Activated CD8-positive, alpha-beta memory T cell treated with anti-CD3 and anti-CD28 coated beads, Interleukin-2, amount 50 U/mL, for 48 hours (primary cell): ENCODE results near the gene LRWD1.
"Not testable (repeated sequence)": the region's sequence is repeated elsewhere in the genome, so short reads cannot be mapped to it uniquely, and the experiment has no call there.

Source experiments
- DNase-seq: peaks from one replicate; pipeline ENCODE4 v3.0.0-alpha.2; 2020

LRWD1 gene

DNA sequence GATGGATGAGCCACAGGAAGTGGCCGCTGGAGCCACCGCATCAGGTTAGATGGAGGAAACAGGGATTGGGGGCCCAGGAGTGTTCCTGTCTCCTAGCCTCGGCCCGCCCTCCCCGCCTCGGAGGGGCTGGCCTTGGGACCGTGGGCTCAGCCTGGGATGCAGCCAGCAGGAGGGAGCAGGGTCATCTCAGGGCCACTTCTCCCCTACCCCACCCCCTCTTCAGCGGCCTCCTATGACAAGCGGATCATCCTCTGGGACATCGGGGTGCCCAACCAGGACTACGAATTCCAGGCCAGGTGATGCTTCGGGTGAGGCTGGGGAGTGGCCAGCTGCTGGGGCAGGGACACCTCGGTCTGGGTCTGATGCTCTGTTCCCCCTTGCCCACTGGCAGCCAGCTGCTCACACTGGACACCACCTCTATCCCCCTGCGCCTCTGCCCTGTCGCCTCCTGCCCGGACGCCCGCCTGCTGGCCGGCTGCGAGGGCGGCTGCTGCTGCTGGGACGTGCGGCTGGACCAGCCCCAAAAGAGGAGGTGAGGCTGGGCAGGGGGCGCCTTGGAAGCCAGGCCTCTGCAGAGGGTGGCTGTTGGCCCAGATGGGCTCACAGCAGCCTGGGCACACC lies 4.7 kb downstream of the LRWD1 start:
- DNase-seq = no peak

DNA sequence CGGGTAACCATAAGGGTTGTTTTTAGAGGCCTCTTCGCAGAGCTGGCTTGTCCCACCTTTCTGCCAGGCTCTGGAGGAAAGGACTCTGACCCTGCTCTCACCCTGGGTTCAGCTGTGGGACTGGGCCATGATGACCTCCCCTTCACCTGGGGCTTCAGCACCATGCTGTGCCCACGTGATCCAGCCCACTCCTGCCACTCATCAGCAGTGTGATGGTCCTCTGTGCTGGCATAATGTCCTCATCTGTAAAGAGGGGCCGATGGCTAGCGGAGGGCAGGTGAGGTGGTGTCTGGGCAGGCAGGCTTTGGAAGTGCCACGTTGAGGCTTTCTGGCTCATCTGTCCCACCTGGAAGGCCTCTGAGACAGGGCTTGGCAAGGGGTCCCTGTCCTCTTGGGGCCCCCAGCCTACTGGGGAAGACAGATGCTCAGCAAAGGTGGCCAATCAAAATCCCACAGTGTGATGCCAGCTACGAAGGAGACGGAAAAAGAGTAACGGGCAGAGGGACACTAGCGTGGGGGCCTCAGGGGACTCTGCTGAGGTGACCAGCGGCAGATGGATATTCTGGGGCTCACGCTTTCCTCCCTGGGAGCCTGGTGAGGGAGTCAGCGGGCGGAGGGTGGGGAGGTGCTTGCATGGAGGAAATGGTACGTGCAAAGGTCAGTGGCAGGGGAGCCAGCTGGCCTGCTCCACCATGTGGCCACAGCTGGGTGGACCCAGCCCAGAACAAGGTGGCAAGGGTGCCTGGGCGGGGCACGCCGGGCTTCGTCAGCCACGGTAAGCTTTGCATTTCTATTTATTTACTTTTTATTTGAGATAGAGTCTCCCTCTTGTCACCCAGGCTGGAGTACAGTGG lies 5.4 kb downstream of the LRWD1 start:
- DNase-seq = no peak

DNA sequence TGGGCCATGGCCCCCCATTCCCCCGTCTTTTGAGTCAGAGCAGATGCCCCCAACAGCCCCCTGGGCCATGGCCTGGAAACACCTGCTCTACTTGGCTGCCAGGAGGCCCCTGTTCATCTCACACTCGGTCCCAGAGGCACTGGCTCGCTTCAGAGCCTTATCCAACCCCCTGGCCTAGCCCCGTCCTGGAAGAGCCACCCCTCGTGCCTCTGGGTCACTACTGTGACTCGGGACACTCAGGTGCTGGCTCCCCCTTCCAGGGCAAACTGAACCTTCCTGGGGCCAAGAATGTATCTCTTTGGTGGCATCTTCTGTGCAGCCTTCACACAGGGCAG lies 7.0 kb downstream of the LRWD1 start:
- DNase-seq = no peak

- no peak for DNase-seq
These were observed 7.6 kb downstream of the LRWD1 start for GRCh38 chr7:102472126-102473041.

DNA sequence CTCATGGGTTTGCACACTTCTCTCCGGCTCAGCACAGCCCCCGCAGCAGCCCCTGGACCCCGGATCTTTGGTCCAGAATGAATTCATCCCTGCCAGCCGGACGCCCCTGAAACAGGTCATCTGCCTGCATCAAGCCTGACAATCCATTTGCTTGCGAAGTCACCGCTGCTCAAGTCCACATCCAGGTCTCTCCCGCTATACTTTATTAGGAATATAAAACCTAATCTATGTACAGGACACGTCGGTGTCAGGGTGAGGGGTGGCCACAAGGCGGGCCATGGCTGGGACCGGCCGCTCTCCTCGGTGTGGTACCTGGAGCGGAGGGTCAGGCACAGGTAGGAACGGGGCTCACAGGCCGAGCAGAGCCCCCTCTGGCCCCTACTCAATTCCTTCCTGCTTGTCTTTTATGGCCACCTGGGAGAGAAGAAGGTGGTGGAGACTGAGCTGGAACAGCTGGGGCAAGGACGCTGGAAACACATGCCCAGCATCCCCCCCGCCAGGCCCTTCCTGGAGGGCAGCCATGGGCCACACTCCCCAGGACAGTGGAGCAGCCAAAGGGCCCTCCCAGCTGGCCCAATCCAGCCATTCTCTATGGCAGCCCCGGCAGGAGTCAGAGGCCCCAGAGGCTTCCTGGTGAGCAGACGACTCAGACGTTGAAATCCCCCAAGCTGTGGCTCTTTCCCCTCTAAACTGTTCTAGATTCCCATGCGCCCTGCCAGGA lies 8.6 kb downstream of the LRWD1 start:
- DNase-seq = peak; percentile 49

DNA sequence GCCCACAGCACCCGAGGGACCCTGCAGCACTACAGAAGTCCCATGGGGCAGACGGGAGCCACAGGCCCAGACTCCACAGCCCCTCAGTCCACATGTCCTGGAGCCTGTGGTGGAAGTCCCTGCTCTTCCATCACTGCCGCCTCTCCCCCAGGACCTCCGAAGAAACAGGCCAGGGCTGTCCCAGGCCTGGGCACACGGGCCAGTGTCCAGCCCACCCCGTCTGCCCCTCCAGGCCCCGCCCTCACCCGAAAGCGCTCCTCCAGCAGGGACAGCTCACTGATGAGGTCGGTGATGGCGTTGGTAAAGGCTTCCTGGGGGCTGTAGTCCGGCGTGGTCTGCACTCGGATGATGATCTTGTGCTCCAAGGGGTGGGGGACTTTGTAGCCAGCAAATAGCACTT lies 9.3 kb downstream of the LRWD1 start:
- DNase-seq = not testable (repeated sequence)

DNA sequence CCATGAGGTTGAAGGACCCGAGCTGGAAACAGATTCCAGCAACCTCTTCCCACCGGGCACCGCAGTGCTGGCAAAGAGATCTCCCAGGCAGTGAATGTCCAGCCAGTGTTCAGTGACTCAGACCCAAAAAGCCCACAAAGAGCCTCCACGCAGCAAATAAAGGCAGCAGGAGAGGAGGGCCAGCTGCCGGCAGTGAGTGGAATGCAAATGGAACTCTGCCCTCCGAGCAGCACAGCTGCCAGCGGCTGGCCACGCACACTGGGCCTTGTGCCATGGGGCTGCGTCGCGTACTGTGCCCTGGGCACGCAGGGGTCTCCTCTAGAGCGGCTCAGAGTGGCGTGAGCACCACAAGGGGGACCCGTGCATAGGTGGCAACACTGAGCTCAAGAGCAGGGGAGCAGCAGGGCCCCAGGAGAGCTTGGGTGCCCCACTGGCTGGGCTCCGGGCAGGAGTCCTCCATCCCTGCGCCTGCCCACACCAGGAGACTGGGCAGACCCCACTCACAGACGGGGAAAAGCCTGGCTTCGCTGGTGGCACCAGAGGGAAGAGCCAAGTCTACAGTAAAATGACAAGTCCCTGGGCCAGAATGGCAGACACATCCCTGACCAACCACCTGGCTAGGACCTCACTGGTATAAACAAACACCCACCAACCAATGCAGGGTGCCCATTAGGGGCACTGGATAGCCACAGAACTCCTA lies 10.1 kb downstream of the LRWD1 start:
- DNase-seq = not testable (repeated sequence)

- peak; percentile 92 for DNase-seq
These were observed 13.8 kb downstream of the LRWD1 start, which contains the start of gene POLR2J for GRCh38 chr7:102478314-102479208. Gene POLR2J, minus strand, starts transcription at chr7:102478922. Its CDS starts 62 bp downstream, at chr7:102478860.

GRCh38 chr7:102479209-102479584 lies 14.4 kb downstream of the LRWD1 start:
- not testable (repeated sequence) for DNase-seq

GRCh38 chr7:102479982-102480637 lies 15.3 kb downstream of the LRWD1 start:
- DNase-seq = peak; percentile 58

GRCh38 chr7:102481962-102482361 lies 17.2 kb downstream of the LRWD1 start:
- not testable (repeated sequence) for DNase-seq

GRCh38 chr7:102484317-102484716 lies 19.5 kb downstream of the LRWD1 start:
- not testable (repeated sequence) for DNase-seq

DNA sequence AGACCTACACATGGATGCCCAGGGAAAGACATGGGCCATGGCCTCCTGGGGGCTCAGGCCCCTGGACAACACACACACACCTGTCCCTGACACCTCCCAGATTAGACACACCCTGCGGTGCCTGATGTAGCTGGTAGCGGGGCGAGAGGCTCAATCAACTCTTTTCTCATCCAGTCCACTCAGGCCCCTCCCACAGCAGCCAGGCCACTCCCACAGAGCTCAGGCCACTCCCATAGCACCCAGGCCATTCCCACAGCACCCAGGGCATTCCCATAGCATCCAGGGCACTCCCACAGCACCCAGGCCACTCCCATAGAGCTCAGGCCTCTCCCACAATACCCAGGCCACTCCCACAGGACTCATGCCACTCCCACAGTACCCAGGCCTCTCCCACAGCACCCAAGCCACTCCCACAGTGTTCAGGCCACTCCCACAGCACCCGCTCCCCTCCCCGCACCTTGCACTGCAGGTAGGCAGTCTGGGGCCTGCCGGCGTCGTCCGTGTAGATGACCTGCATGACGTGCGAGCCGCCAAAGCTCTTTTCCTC lies 25.8 kb downstream of the LRWD1 start:
- peak; percentile 82 for DNase-seq

DNA sequence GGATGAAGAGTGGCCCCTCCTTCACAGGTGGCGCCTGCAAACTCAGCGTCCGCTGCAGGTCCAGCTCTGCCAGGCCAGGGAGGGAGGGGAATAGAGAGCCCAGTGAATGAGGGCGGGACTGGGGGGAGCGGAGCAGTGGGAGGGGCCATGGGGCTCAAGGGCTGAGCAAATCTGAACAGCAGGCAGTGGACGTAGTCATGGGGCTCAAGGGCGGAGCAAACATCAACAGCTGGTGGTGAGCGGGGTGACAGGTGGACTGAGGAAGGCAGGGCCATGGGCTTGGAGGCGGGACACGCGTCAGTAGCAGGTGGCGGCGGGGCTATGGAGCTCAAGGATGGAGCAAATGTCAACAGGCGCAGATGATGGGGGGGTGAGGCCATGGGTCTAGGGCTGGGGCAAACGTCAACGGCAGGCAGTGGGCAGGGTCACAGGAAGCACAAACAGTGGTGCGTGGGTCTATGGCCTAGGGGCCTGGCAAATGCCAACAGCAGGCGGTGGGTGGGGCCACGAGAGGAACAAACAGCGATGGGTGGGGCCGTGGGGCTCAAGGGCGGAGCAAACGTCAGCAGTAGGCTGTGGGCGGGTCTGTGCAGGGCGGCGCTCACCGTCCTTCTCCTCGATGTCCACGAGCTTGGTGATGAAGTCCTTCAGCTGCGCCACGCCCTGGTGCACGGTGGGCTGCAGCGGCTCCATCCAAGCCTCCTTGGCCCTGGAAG lies 28.6 kb downstream of the LRWD1 start:
- DNase-seq = not testable (repeated sequence)

DNA sequence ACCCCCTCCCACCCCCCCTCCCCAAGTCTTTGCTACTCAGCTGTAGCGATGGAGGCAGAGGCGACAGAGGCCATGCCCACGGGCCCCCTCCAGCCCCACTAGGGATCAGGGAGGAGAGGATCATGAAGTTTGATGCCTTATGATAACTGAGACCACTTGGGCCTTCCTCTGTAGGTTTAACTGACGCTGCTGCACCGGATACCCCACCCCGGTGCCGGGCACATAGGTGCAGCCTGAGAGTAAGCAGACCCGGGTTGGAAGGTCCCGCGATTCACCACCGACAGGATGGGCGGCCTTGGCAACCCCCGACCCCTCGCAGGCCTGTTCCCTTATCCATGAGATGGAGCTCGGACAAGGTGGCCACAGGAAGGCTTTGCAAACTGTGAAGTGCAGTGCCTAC lies 29.2 kb downstream of the LRWD1 start:
- DNase-seq = not testable (repeated sequence)

- DNase-seq = not testable (repeated sequence)
These were observed 29.8 kb downstream of the LRWD1 start for GRCh38 chr7:102494473-102495149.

- DNase-seq = not testable (repeated sequence)
These were observed 32.1 kb downstream of the LRWD1 start for GRCh38 chr7:102496861-102497260.

DNA sequence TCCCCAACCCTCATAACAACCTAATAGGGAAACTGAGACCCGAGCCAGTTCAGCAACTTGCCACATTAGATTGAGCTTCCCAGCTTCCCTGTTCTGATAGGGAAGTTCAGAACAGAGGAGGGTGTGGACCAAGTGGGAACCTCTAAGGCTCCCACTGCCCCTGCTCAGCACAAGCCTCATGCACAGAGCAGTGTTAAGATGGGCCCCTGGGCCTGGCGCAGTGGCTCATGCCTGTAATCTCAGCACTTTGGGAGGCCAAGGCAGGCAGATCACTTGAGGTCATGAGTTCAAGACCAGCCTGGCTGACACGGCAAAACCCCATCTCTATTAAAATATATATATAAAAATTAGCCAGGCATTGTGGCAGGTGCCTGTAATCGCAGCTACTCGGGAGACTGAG lies 32.5 kb downstream of the LRWD1 start:
- DNase-seq = not testable (repeated sequence)

- DNase-seq = not testable (repeated sequence)
These were observed 33.5 kb downstream of the LRWD1 start for GRCh38 chr7:102498321-102498720.
